ENCODE data around the gene MUL1. TPM values are rescaled to one million over a fixed set of nuclear protein-coding genes. Genes with fewer than 3 reads are reported as not detected.

MUL1 gene
- total and polyA plus RNA-seq, 2 of the 8 experiments (the other 6 are each of a cell fraction or from before 2014, with no cell fraction given) = 16.4 to 20.8 TPM

DNA sequence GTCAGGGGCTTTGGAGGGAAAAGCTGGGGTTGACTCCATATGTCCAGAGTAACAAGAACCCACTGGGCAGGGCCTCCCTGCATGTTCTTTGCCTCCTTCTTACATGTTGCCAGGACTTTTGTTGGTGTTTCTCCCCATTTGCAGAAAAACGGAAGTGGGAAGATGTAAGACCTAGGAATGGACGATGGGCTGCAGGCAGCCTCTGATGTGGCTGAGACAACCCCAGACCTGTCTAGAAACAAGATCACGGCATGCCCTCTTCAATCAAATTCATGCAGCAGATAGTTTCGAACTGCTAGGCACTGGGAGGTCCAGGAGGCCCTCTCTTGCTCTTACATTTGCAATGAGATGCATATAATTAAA is 47.8 kb upstream of the MUL1 start:
- CTCF ChIA-PET (ENCODE audit: partially characterized antibody) = interaction anchor here (1.1 to 1.4 kb wide), 3 partner anchors 20 to 77 kb away, joined by 3 to 4 read pairs (median 3); no protein-coding TSS in a partner anchor
- Histone ChIP-seq H3K4ac (replicated peaks; ENCODE audit: insufficient read length, low read depth, low read length) (no peak overlapping the region), H4K5ac (ENCODE audit: insufficient read length, low read depth, low read length) (no peak overlapping the region), H3K23me2 (ENCODE audit: low read depth, low read length) (peaks cover 19% of the 10 kb centered on the region; the same call in 1 of the 2 replicates), H3K4me1 (replicated peaks in 1 of 4; ENCODE audit: control insufficient read depth in 3 of 4, insufficient read depth in 4 of 4, low read length in 3 of 4) (peaks cover 0 to 21% (median 11%) of the 10 kb centered on the region in 4 experiments; a peak in 4 of 7 replicates), H3K79me2 (ENCODE audit: control insufficient read depth in 1 of 2, insufficient read depth in 2 of 2, low read length in 2 of 2) (no peaks in the 10 kb centered on the region), H3K79me1 (ENCODE audit: low read depth, low read length) (no peaks in the 10 kb centered on the region), H3K14ac (ENCODE audit: insufficient read length) (no peak overlapping the region), H3K23ac (ENCODE audit: insufficient read length) (no peak overlapping the region), H2BK120ac (replicated peaks; ENCODE audit: low read depth, low read length) (no peak overlapping the region), H3K9me3 (ENCODE audit: insufficient read depth in 2 of 2, low read depth in 1 of 2, low read length in 1 of 2) (no peaks in the 10 kb centered on the region), H3K27ac (ENCODE audit: low read depth, low read length) (no peak overlapping the region), H2BK20ac (ENCODE audit: low read length) (no peak overlapping the region), H3K9ac (replicated peaks in 1 of 4; ENCODE audit: extremely low read depth in 1 of 4, low read depth in 3 of 4, low read length in 3 of 4) (no peak overlapping the region), H2AK5ac (ENCODE audit: low read depth, low read length) (no peak overlapping the region), H4K91ac (replicated peaks; ENCODE audit: insufficient read length, low read length) (no peak overlapping the region), H3K56ac (replicated peaks; ENCODE audit: insufficient read length, low read depth, low read length) (no peak overlapping the region), H2BK15ac (ENCODE audit: low read length) (no peak overlapping the region), H3K27me3 (replicated peaks in 1 of 4; ENCODE audit: control insufficient read depth in 3 of 4, extremely low read depth in 1 of 4, insufficient read depth in 3 of 4, low read length in 3 of 4) (peaks cover 34 to 57% (median 52%) of the 10 kb centered on the region in 4 experiments), H2AFZ (ENCODE audit: low read length) (no peak overlapping the region), H4K8ac (ENCODE audit: extremely low read depth, insufficient read depth, low read length) (no peak overlapping the region), H3K36me3 (ENCODE audit: control insufficient read depth in 2 of 4, insufficient read depth in 4 of 4, low read length in 3 of 4) (peaks cover 0 to 5% (median 0%) of the 10 kb centered on the region in 4 experiments; a peak in 1 of 8 replicates), H3K4me3 (ENCODE audit: extremely low read depth in 1 of 4, insufficient read depth in 2 of 4, low read depth in 3 of 4, low read length in 4 of 4) (no peak overlapping the region), H2BK12ac (ENCODE audit: low read depth, low read length) (no peak overlapping the region), H4K20me1 (replicated peaks in 1 of 2; ENCODE audit: control insufficient read depth in 1 of 2, insufficient read depth in 2 of 2, low read length in 2 of 2) (peaks cover 0 to 2% of the 10 kb centered on the region in 2 experiments), H2BK5ac (ENCODE audit: low read depth, low read length) (no peak overlapping the region), H3K4me2 (ENCODE audit: insufficient read depth in 1 of 2, low read depth in 2 of 2, low read length in 2 of 2) (no peak overlapping the region), H3K18ac (ENCODE audit: extremely low read depth, low read length) (no peak overlapping the region)
- DNase-seq (ENCODE audit: low read depth in 1 of 2, low spot score in 2 of 2) (no peak), FAIRE-seq (no peak)
- 84% methylated on average over 4 of the region's 4 CpGs; no CpG with 5 or more reads in 1 of the 2 experiments for WGBS, 2 experiments (ENCODE audit: extremely low coverage in 1 of 2, insufficient coverage in 1 of 2, insufficient read length in 1 of 2, insufficient replicate concordance in 2 of 2, low coverage in 1 of 2, low lambda C conversion rate in 2 of 2, missing lambda C conversion rate in 1 of 2)
- POLR2A ChIA-PET (ENCODE audit: partially characterized antibody) = interaction anchor here (0.7 kb wide), 1 partner anchor 339 kb away, joined by 3 read pairs; no protein-coding TSS in a partner anchor
- no peak for TF ChIP-seq CTBP2 (IDR thresholded peaks at IDR 0.05; ENCODE audit: borderline replicate concordance, insufficient read depth, insufficient read length, low read length)
- TF ChIP-seq CBX5 (IDR thresholded peaks at IDR 0.05; ENCODE audit: low read depth, low read length) = no peak
- TF ChIP-seq RBBP5 (IDR thresholded peaks at IDR 0.05; ENCODE audit: borderline replicate concordance, low read depth, low read length) = no peak
- TF ChIP-seq SP2 (IDR thresholded peaks at IDR 0.05; ENCODE audit: low read length) = no peak
- TF ChIP-seq, protein P1, sequence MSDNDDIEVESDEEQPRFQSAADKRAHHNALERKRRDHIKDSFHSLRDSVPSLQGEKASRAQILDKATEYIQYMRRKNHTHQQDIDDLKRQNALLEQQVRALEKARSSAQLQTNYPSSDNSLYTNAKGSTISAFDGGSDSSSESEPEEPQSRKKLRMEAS (IDR thresholded peaks at IDR 0.05) = no peak
- TF ChIP-seq SRF (IDR thresholded peaks at IDR 0.05; ENCODE audit: low read depth, low read length) = no peak
- TF ChIP-seq PHF8 (conservative IDR thresholded peaks at IDR 0.05; ENCODE audit: low read depth, low read length) = no peak
